Activated CD4-positive, alpha-beta memory T cell treated with anti-CD3 and anti-CD28 coated beads, Interleukin-2, amount 10 ng/mL, durations not matched to agents 7 days and 5 days (primary cell): ENCODE results near the gene CCS. TPM values are rescaled to one million over a fixed set of nuclear protein-coding genes. Genes with fewer than 3 reads are reported as not detected.

Experiments
- CTCF ChIA-PET: fragments of 350-600 bp; sonication (Branson Sonifier 250); formaldehyde crosslinking; loops from one replicate; lab custom pipeline; 2021; ENCODE audit warnings: antibody characterized with exemption, inconsistent platforms; lab: Charles Lee
- POLR2A ChIA-PET: fragments of 350-600 bp; sonication (Branson Sonifier 250); formaldehyde crosslinking; loops from one replicate; lab custom pipeline; 2021; ENCODE audit warnings: antibody characterized with exemption; lab: Charles Lee
- DNase-seq: peaks from one replicate; pipeline ENCODE4 v3.0.0-alpha.2; 2020
- H3K27ac Mint-ChIP-seq: one replicate; pipeline ENCODE4 v1.8.0; 2021; ENCODE audit warnings: mild to moderate bottlenecking, mixed read lengths
- H3K27me3 Mint-ChIP-seq: one replicate; pipeline ENCODE4 v1.8.0; 2021; ENCODE audit warnings: mixed read lengths
- H3K36me3 Mint-ChIP-seq: one replicate; pipeline ENCODE4 v1.8.0; 2021; ENCODE audit warnings: low read depth, mixed read lengths
- H3K4me1 Mint-ChIP-seq: one replicate; pipeline ENCODE4 v1.8.0; 2021; ENCODE audit warnings: mixed read lengths
- H3K4me3 Mint-ChIP-seq: one replicate; pipeline ENCODE4 v1.8.0; 2021; ENCODE audit warnings: mild to moderate bottlenecking, mixed read lengths
- H3K9me3 Mint-ChIP-seq: one replicate; pipeline ENCODE4 v1.8.0; 2021; ENCODE audit warnings: mixed read lengths
- total RNA-seq, 2 experiments: library from RNA; stranded (reverse); gene quantifications; one replicate each; pipeline ENCODE4 v1.2.3, GENCODE V29; 2021

Gene CCS
- total RNA-seq, 2 experiments from 2014 or later: 32.8 to 33.2 TPM

GRCh38 chr11:66624450-66624849, 31.5 kb downstream of the CCS start:
- H3K36me3 Mint-ChIP-seq: peaks cover 87% of the 10 kb centered on the region
- CTCF ChIA-PET: no interaction called here
- no peaks in the 10 kb centered on the region for H3K9me3 Mint-ChIP-seq
- H3K27me3 Mint-ChIP-seq: no peaks in the 10 kb centered on the region
- no peak overlapping the region for H3K27ac Mint-ChIP-seq
- POLR2A ChIA-PET: interaction anchor here (0.8 to 7.7 kb wide), 6 partner anchors 8 to 40 kb away, joined by 3 to 125 read pairs (median 4); partner anchors contain the start of genes RBM14 and RBM4
- DNase-seq: no peak
- peaks cover 40% of the 10 kb centered on the region for H3K4me1 Mint-ChIP-seq
- H3K4me3 Mint-ChIP-seq: no peak overlapping the region

GRCh38 chr11:66625041-66625751, 32.2 kb downstream of the CCS start:
- Mint-ChIP-seq H3K27ac (no peak overlapping the region), H3K4me3 (no peak overlapping the region), H3K27me3 (no peaks in the 10 kb centered on the region), H3K9me3 (no peaks in the 10 kb centered on the region), H3K36me3 (peaks cover 89% of the 10 kb centered on the region), H3K4me1 (peaks cover 36% of the 10 kb centered on the region)
- DNase-seq: no peak
- ChIA-PET POLR2A (interaction anchor here (0.8 to 7.7 kb wide), 5 partner anchors 8 to 15 kb away, joined by 3 to 125 read pairs (median 5); partner anchors contain the start of genes RBM14 and RBM4), CTCF (no interaction called here)

- no peak overlapping the region for H3K27ac Mint-ChIP-seq
- H3K36me3 Mint-ChIP-seq: peaks cover 87% of the 10 kb centered on the region
- no peak overlapping the region for H3K4me3 Mint-ChIP-seq
- ChIA-PET CTCF (no interaction called here), POLR2A (interaction anchor here (7.3 to 7.7 kb wide), 2 partner anchors 9 to 14 kb away, joined by 39 to 125 read pairs; partner anchors contain the start of genes RBM14 and RBM4)
- H3K9me3 Mint-ChIP-seq: no peaks in the 10 kb centered on the region
- no peak for DNase-seq
- peaks cover 31% of the 10 kb centered on the region for H3K4me1 Mint-ChIP-seq
- H3K27me3 Mint-ChIP-seq: no peaks in the 10 kb centered on the region
Measured at GRCh38 chr11:66625752-66626149, 32.8 kb downstream of the CCS start.

GRCh38 chr11:66626382-66626781, 33.4 kb downstream of the CCS start:
- ChIA-PET CTCF (no interaction called here), POLR2A (interaction anchor here (7.3 to 7.7 kb wide), 2 partner anchors 9 to 13 kb away, joined by 39 to 125 read pairs; partner anchors contain the start of genes RBM14 and RBM4)
- H3K27ac Mint-ChIP-seq: no peak overlapping the region
- H3K4me1 Mint-ChIP-seq: peaks cover 27% of the 10 kb centered on the region
- no peak overlapping the region for H3K4me3 Mint-ChIP-seq
- no peaks in the 10 kb centered on the region for H3K9me3 Mint-ChIP-seq
- no peaks in the 10 kb centered on the region for H3K27me3 Mint-ChIP-seq
- no peak for DNase-seq
- peaks cover 84% of the 10 kb centered on the region for H3K36me3 Mint-ChIP-seq

GRCh38 chr11:66626926-66627325, 33.9 kb downstream of the CCS start:
- H3K4me3 Mint-ChIP-seq: no peak overlapping the region
- POLR2A ChIA-PET: interaction anchor here (0.7 to 7.3 kb wide), 4 partner anchors 10 to 14 kb away, joined by 3 to 39 read pairs (median 7); partner anchors contain the start of genes RBM14 and RBM4
- no peaks in the 10 kb centered on the region for H3K27me3 Mint-ChIP-seq
- peaks cover 23% of the 10 kb centered on the region for H3K4me1 Mint-ChIP-seq
- CTCF ChIA-PET: no interaction called here
- no peak overlapping the region for H3K27ac Mint-ChIP-seq
- H3K36me3 Mint-ChIP-seq: peaks cover 81% of the 10 kb centered on the region
- no peaks in the 10 kb centered on the region for H3K9me3 Mint-ChIP-seq
- no peak for DNase-seq

- Mint-ChIP-seq H3K27me3 (no peaks in the 10 kb centered on the region), H3K4me1 (peaks cover 15% of the 10 kb centered on the region), H3K27ac (no peak overlapping the region), H3K9me3 (no peaks in the 10 kb centered on the region), H3K4me3 (no peak overlapping the region), H3K36me3 (peaks cover 80% of the 10 kb centered on the region)
- ChIA-PET CTCF (interaction anchor here (1.0 kb wide), 1 partner anchor 9 kb away, joined by 3 read pairs; no protein-coding TSS in a partner anchor), POLR2A (interaction anchor here (0.8 to 7.3 kb wide), 5 partner anchors 8 to 17 kb away, joined by 3 to 39 read pairs (median 5); partner anchors contain the start of genes RBM14 and RBM4)
- DNase-seq: no peak
Measured at GRCh38 chr11:66628061-66628603, 35.1 kb downstream of the CCS start.

- peaks cover 9% of the 10 kb centered on the region for H3K4me1 Mint-ChIP-seq
- POLR2A ChIA-PET: interaction anchor here (1.3 to 7.3 kb wide), 4 partner anchors 9 to 48 kb away, joined by 3 to 39 read pairs (median 8); partner anchors contain the start of genes RBM14, RBM4 and RBM4B
- no peaks in the 10 kb centered on the region for H3K27me3 Mint-ChIP-seq
- H3K27ac Mint-ChIP-seq: no peak overlapping the region
- CTCF ChIA-PET: interaction anchor here (0.5 to 1.4 kb wide), 3 partner anchors 9 to 23 kb away, joined by 3 to 6 read pairs (median 3); partner anchors contain the start of gene RBM4
- H3K9me3 Mint-ChIP-seq: no peaks in the 10 kb centered on the region
- no peak for DNase-seq
- peaks cover 73% of the 10 kb centered on the region for H3K36me3 Mint-ChIP-seq
- no peak overlapping the region for H3K4me3 Mint-ChIP-seq
Measured at GRCh38 chr11:66629356-66629755, 36.4 kb downstream of the CCS start.

- no peak overlapping the region for H3K27ac Mint-ChIP-seq
- no peak for DNase-seq
- ChIA-PET POLR2A (no interaction called here), CTCF (no interaction called here)
- peaks cover 56% of the 10 kb centered on the region for H3K36me3 Mint-ChIP-seq
- H3K27me3 Mint-ChIP-seq: no peaks in the 10 kb centered on the region
- H3K4me1 Mint-ChIP-seq: peaks cover 14% of the 10 kb centered on the region
- no peak overlapping the region for H3K4me3 Mint-ChIP-seq
- no peaks in the 10 kb centered on the region for H3K9me3 Mint-ChIP-seq
Measured at GRCh38 chr11:66631883-66632282, 38.9 kb downstream of the CCS start.

GRCh38 chr11:66632952-66633351, 40.0 kb downstream of the CCS start:
- H3K27ac Mint-ChIP-seq: no peak overlapping the region
- no peak for DNase-seq
- H3K4me1 Mint-ChIP-seq: peaks cover 22% of the 10 kb centered on the region
- H3K9me3 Mint-ChIP-seq: no peaks in the 10 kb centered on the region
- ChIA-PET CTCF (no interaction called here), POLR2A (interaction anchor here (1.5 to 1.9 kb wide), 3 partner anchors 8 to 16 kb away, joined by 5 to 15 read pairs (median 5); partner anchors contain the start of gene RBM14)
- peaks cover 54% of the 10 kb centered on the region for H3K36me3 Mint-ChIP-seq
- no peak overlapping the region for H3K4me3 Mint-ChIP-seq
- H3K27me3 Mint-ChIP-seq: no peaks in the 10 kb centered on the region

- Mint-ChIP-seq H3K36me3 (peaks cover 64% of the 10 kb centered on the region), H3K27ac (no peak overlapping the region), H3K4me1 (peaks cover 45% of the 10 kb centered on the region), H3K9me3 (no peaks in the 10 kb centered on the region), H3K27me3 (no peaks in the 10 kb centered on the region), H3K4me3 (no peak overlapping the region)
- no peak for DNase-seq
- ChIA-PET CTCF (interaction anchor here (1.4 to 3.2 kb wide), 3 partner anchors 9 to 41 kb away, joined by 4 to 26 read pairs (median 7); partner anchors contain the start of gene RBM4B), POLR2A (interaction anchor here (0.7 to 9.3 kb wide), 5 partner anchors 9 to 45 kb away, joined by 3 to 125 read pairs (median 45); partner anchors contain the start of genes CCDC87, CCS and RBM14)
Measured at GRCh38 chr11:66636411-66636810, 43.4 kb downstream of the CCS start.

GRCh38 chr11:66637557-66638176, 44.7 kb downstream of the CCS start:
- H3K27me3 Mint-ChIP-seq: no peaks in the 10 kb centered on the region
- H3K36me3 Mint-ChIP-seq: peaks cover 68% of the 10 kb centered on the region
- CTCF ChIA-PET: interaction anchor here (0.6 to 3.2 kb wide), 21 partner anchors 8 to 1173 kb away, joined by 3 to 26 read pairs (median 4); partner anchors contain the start of genes CCDC87, CCS, PC and RBM14
- H3K9me3 Mint-ChIP-seq: no peaks in the 10 kb centered on the region
- POLR2A ChIA-PET: interaction anchor here (0.7 to 9.3 kb wide), 28 partner anchors 7 to 293 kb away, joined by 3 to 125 read pairs (median 6); partner anchors contain the start of genes ACTN3, BBS1, BRMS1 and CCDC87
- H3K4me3 Mint-ChIP-seq: peak overlapping the region; percentile 91
- peak overlapping the region; percentile 91 for H3K27ac Mint-ChIP-seq
- peaks cover 53% of the 10 kb centered on the region for H3K4me1 Mint-ChIP-seq
- DNase-seq: no peak
